Nasal cavity respiratory epithelium epithelial cell of viscerocranial mucosa (primary cell): Measurements from ENCODE around the gene RNMT. TPM values are rescaled to one million over a fixed set of nuclear protein-coding genes. Genes with fewer than 3 reads are reported as not detected.

ENCODE experiments used
- total RNA-seq: library from RNA; depleted of rRNA; stranded (reverse); fragments of >200 nt; gene quantifications from 2 replicates; pipeline ENCODE4 v1.2.3, GENCODE V29; 2014

RNMT gene
- total RNA-seq, result 42.0 and 58.2 TPM in 2 replicates

GRCh38 chr18:13726232-13726971 lies at the start of gene RNMT, which contains the start of gene FAM210A:
TSS of gene RNMT (plus strand) at chr18:13726673. CDS start at chr18:13731518, 4,845 bp downstream.
TSS of gene FAM210A (minus strand) at chr18:13726558. CDS start at chr18:13682077, 44,481 bp downstream.

Other genes with a start within 250 kb of the RNMT start
- gene FAM210A, start 115 bp upstream of the RNMT start, total RNA-seq, result 56.7 and 98.0 TPM in 2 replicates
- gene MC5R, start 97.5 kb downstream of the RNMT start, total RNA-seq, result not detected in 2 replicates
- gene MC2R, start 188.9 kb downstream of the RNMT start, total RNA-seq, result not detected in 2 replicates